ENCODE results near the gene MAP2K3. TPM values are rescaled to one million over a fixed set of nuclear protein-coding genes. Genes with fewer than 3 reads are reported as not detected.

The MAP2K3 gene
- total and polyA plus RNA-seq, 4 donors, result 36.4 to 111 (median 76.7) TPM

GRCh38 chr17:21288571-21289017, 4.1 kb downstream of the MAP2K3 start:
- Histone ChIP-seq H3K9me3 (ENCODE audit: control insufficient read depth in 4 of 4, insufficient read depth in 3 of 4, low read length in 3 of 4) (peaks cover 0 to 4% (median 0%) of the 10 kb centered on the region in 4 donors), H3K27ac (ENCODE audit: low read depth in 1 of 2, low read length in 1 of 2) (peak overlapping the region; percentile 97), H3K36me3 (ENCODE audit: control insufficient read depth in 4 of 4, insufficient read depth in 4 of 4, low read length in 4 of 4) (peaks cover 0 to 12% (median 1%) of the 10 kb centered on the region in 4 donors), H3K27me3 (ENCODE audit: control insufficient read depth in 3 of 3, insufficient read depth in 3 of 3, low read length in 2 of 3) (peaks cover 0 to 1% (median 0%) of the 10 kb centered on the region in 3 donors), H3K4me3 (no peak overlapping the region), H3K9ac (ENCODE audit: insufficient read depth in 1 of 2, low read length in 2 of 2) (no peak overlapping the region), H3K4me1 (ENCODE audit: control insufficient read depth in 5 of 5, insufficient read depth in 5 of 5, low read length in 5 of 5) (peaks cover 7 to 47% (median 32%) of the 10 kb centered on the region in 5 donors)
- WGBS, 2 donors, result 32 to 42% methylated on average over 6 of the region's 6 CpGs
- TF ChIP-seq CTCF (IDR thresholded peaks at IDR 0.05; ENCODE audit: control extremely low read depth, extremely low read depth), result no peak
- peak in 2 of 3 donors; percentile 35 to 53 for DNase-seq
- no peak for ATAC-seq (ENCODE audit: insufficient read depth, low FRiP score)

GRCh38 chr17:21289175-21289901, 4.8 kb downstream of the MAP2K3 start:
- 79 to 85% methylated on average over 11 of the region's 11 CpGs for WGBS, 2 donors
- Histone ChIP-seq H3K36me3 (ENCODE audit: control insufficient read depth in 4 of 4, insufficient read depth in 4 of 4, low read length in 4 of 4) (peaks cover 0 to 12% (median 1%) of the 10 kb centered on the region in 4 donors), H3K4me1 (ENCODE audit: control insufficient read depth in 5 of 5, insufficient read depth in 5 of 5, low read length in 5 of 5) (peaks cover 7 to 41% (median 29%) of the 10 kb centered on the region in 5 donors), H3K9ac (ENCODE audit: insufficient read depth in 1 of 2, low read length in 2 of 2) (no peak overlapping the region), H3K4me3 (no peak overlapping the region), H3K27ac (ENCODE audit: low read depth in 1 of 2, low read length in 1 of 2) (peak overlapping the region; percentile 97), H3K9me3 (ENCODE audit: control insufficient read depth in 4 of 4, insufficient read depth in 3 of 4, low read length in 3 of 4) (peaks cover 0 to 4% (median 0%) of the 10 kb centered on the region in 4 donors), H3K27me3 (ENCODE audit: control insufficient read depth in 3 of 3, insufficient read depth in 3 of 3, low read length in 2 of 3) (no peaks in the 10 kb centered on the region)
- no peak for TF ChIP-seq CTCF (IDR thresholded peaks at IDR 0.05; ENCODE audit: control extremely low read depth, extremely low read depth)
- DNase-seq, result no peak
- no peak for ATAC-seq (ENCODE audit: insufficient read depth, low FRiP score)

- Histone ChIP-seq H3K9ac (ENCODE audit: insufficient read depth in 1 of 2, low read length in 2 of 2) (no peak overlapping the region), H3K4me1 (ENCODE audit: control insufficient read depth in 5 of 5, insufficient read depth in 5 of 5, low read length in 5 of 5) (peaks cover 7 to 41% (median 29%) of the 10 kb centered on the region in 5 donors), H3K9me3 (ENCODE audit: control insufficient read depth in 4 of 4, insufficient read depth in 3 of 4, low read length in 3 of 4) (peaks cover 0 to 4% (median 0%) of the 10 kb centered on the region in 4 donors), H3K36me3 (ENCODE audit: control insufficient read depth in 4 of 4, insufficient read depth in 4 of 4, low read length in 4 of 4) (peaks cover 0 to 12% (median 1%) of the 10 kb centered on the region in 4 donors), H3K27me3 (ENCODE audit: control insufficient read depth in 3 of 3, insufficient read depth in 3 of 3, low read length in 2 of 3) (no peaks in the 10 kb centered on the region), H3K4me3 (no peak overlapping the region), H3K27ac (ENCODE audit: low read depth in 1 of 2, low read length in 1 of 2) (peak overlapping the region; percentile 7 to 97)
- DNase-seq (no peak), ATAC-seq (ENCODE audit: insufficient read depth, low FRiP score) (no peak)
- 81 to 82% methylated on average over 18 of the region's 18 CpGs for WGBS, 2 donors
- TF ChIP-seq CTCF (IDR thresholded peaks at IDR 0.05; ENCODE audit: control extremely low read depth, extremely low read depth), result no peak
Observed at GRCh38 chr17:21289902-21290571, 5.5 kb downstream of the MAP2K3 start.
